ENCODE data around the gene TMEM186. TPM values are rescaled to one million over a fixed set of nuclear protein-coding genes. Genes with fewer than 3 reads are reported as not detected.
"Not testable (repeated sequence)": the region's sequence is repeated elsewhere in the genome, so short reads cannot be mapped to it uniquely, and the experiment has no call there.

TMEM186 gene
- total and polyA plus RNA-seq, 2 experiments from 2014 or later: 8.3 to 14.8 TPM

- no peak for TF ChIP-seq CTCF (conservative IDR thresholded peaks at IDR 0.05; ENCODE audit: low read depth in 2 of 2)
- no peak for TF ChIP-seq JUNB (IDR thresholded peaks at IDR 0.05; ENCODE audit: unreplicated experiment)
- TF ChIP-seq ZNF331 (CRISPR knock-in tag; IDR thresholded peaks at IDR 0.05; ENCODE audit: low read depth): no peak
- no peak for TF ChIP-seq STAT1 (IDR thresholded peaks at IDR 0.05; ENCODE audit: unreplicated experiment)
- no peak for TF ChIP-seq EZH2 (IDR thresholded peaks at IDR 0.05; ENCODE audit: low read depth, unreplicated experiment)
- TF ChIP-seq REST (IDR thresholded peaks at IDR 0.05; ENCODE audit: unreplicated experiment): no peak
- no peak for TF ChIP-seq CREB1 (CRISPR knock-in tag; IDR thresholded peaks at IDR 0.05; ENCODE audit: low read depth)
Measured at GRCh38 chr16:8751481-8752311, 45.7 kb downstream of the TMEM186 start (continued).

GRCh38 chr16:8748944-8749343 is 48.5 kb downstream of the TMEM186 start:
- not testable (repeated sequence) for H3K36me3 ChIP-seq (ENCODE audit: insufficient read depth); DNase-seq (ENCODE audit: low spot score)

More at GRCh38 chr16:8748944-8749343, 48.5 kb downstream of the TMEM186 start:
- not testable (repeated sequence) for H3K4me1 Mint-ChIP-seq; H3K27ac ChIP-seq (ENCODE audit: low read depth); H3K36me3 Mint-ChIP-seq (ENCODE audit: low read depth); H3K9me3 Mint-ChIP-seq; H3K27me3 ChIP-seq (ENCODE audit: insufficient read depth); H3K27ac Mint-ChIP-seq; H3K79me2 ChIP-seq (replicated peaks; ENCODE audit: insufficient read depth); H4K20me1 ChIP-seq (replicated peaks; ENCODE audit: insufficient read depth); H3K4me2 ChIP-seq; ATAC-seq; H3K4me1 ChIP-seq (ENCODE audit: insufficient read depth); H3K27me3 Mint-ChIP-seq (ENCODE audit: insufficient read depth, low read depth, poor library complexity); H2AFZ ChIP-seq; H3F3A ChIP-seq (replicated peaks; ENCODE audit: low read depth); H3K4me3 Mint-ChIP-seq; H3K4me3 ChIP-seq; H3K9me2 ChIP-seq (ENCODE audit: insufficient read depth)

Other genes starting within 250 kb of the TMEM186 start
- gene TMEM114, start 207.1 kb downstream of the TMEM186 start, total RNA-seq (2014; rRNA removed; shearing (Covaris generic)): 0.52 TPM in 1 of 2 replicates, not detected in the other
- gene TMEM114, start 207.1 kb downstream of the TMEM186 start, polyA plus RNA-seq (2016; fragmentation: Nextera tagmentation; extraction: Ambion mirVana): 0.47 and 0.77 TPM in 2 replicates
- 44.6 and 51.8 TPM in 2 replicates for gene METTL22, start 175.9 kb downstream of the TMEM186 start, total RNA-seq (2014; rRNA removed; shearing (Covaris generic))
- gene METTL22, start 175.9 kb downstream of the TMEM186 start, polyA plus RNA-seq (2016; fragmentation: Nextera tagmentation; extraction: Ambion mirVana): 44.8 and 51.4 TPM in 2 replicates
- gene ABAT, start 123.0 kb downstream of the TMEM186 start, total RNA-seq (2014; rRNA removed; shearing (Covaris generic)): 3.8 and 8.8 TPM in 2 replicates
- 4.4 TPM in 2 replicates for gene ABAT, start 123.0 kb downstream of the TMEM186 start, polyA plus RNA-seq (2016; fragmentation: Nextera tagmentation; extraction: Ambion mirVana)
- gene PMM2, start 200 bp upstream of the TMEM186 start, total RNA-seq (2014; rRNA removed; shearing (Covaris generic)): 38.2 and 45.1 TPM in 2 replicates
- 60.4 and 64.0 TPM in 2 replicates for gene PMM2, start 200 bp upstream of the TMEM186 start, polyA plus RNA-seq (2016; fragmentation: Nextera tagmentation; extraction: Ambion mirVana)
- 286 and 301 TPM in 2 replicates for gene CARHSP1, start 71.4 kb upstream of the TMEM186 start, total RNA-seq (2014; rRNA removed; shearing (Covaris generic))
- gene CARHSP1, start 71.4 kb upstream of the TMEM186 start, polyA plus RNA-seq (2016; fragmentation: Nextera tagmentation; extraction: Ambion mirVana): 324 and 339 TPM in 2 replicates
- not detected in 2 replicates for gene LITAFD, start 84.7 kb upstream of the TMEM186 start, total RNA-seq (2014; rRNA removed; shearing (Covaris generic))
- gene LITAFD, start 84.7 kb upstream of the TMEM186 start, polyA plus RNA-seq (2016; fragmentation: Nextera tagmentation; extraction: Ambion mirVana): not detected in 2 replicates
- 130 and 169 TPM in 2 replicates for gene USP7, start 166.3 kb upstream of the TMEM186 start, total RNA-seq (2014; rRNA removed; shearing (Covaris generic))
- gene USP7, start 166.3 kb upstream of the TMEM186 start, polyA plus RNA-seq (2016; fragmentation: Nextera tagmentation; extraction: Ambion mirVana): 39.9 and 42.3 TPM in 2 replicates

All from GM23338 (cell line).